Measurements from ENCODE around the gene ABL2.

Gene ABL2

DNA sequence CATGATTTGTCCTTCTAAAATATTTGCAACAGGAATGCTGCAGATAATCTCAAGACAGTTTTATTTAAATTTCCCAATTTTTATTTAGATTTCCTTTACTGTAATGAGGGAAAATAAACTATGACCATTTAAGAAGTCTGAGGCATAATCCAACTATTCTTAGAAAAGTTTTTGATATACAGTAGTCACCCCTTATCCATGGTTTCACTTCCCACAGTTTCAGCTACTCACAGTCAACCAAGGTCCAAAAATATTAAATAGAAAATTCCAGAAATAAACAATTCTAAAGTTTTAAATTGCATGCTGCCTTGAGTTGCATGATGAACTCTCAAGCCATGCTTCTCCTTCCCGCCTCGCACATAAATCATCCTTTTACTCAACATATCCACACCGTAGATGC is 114.3 kb downstream of the ABL2 start:
- H3K4me1 Mint-ChIP-seq, result no peaks in the 10 kb centered on the region
- H3K27me3 Mint-ChIP-seq, result no peaks in the 10 kb centered on the region
- no peaks in the 10 kb centered on the region for H3K9me3 Mint-ChIP-seq
- H3K27ac Mint-ChIP-seq (ENCODE audit: low read depth), result no peak overlapping the region
- DNase-seq (ENCODE audit: low spot score in 2 of 2) (no peak), ATAC-seq (replicated peaks; ENCODE audit: extremely low read depth, poor library complexity, severe bottlenecking) (no peak)
- H3K4me3 Mint-ChIP-seq, result no peak overlapping the region
- H3K36me3 Mint-ChIP-seq (ENCODE audit: insufficient read depth), result peaks cover 30% of the 10 kb centered on the region

DNA sequence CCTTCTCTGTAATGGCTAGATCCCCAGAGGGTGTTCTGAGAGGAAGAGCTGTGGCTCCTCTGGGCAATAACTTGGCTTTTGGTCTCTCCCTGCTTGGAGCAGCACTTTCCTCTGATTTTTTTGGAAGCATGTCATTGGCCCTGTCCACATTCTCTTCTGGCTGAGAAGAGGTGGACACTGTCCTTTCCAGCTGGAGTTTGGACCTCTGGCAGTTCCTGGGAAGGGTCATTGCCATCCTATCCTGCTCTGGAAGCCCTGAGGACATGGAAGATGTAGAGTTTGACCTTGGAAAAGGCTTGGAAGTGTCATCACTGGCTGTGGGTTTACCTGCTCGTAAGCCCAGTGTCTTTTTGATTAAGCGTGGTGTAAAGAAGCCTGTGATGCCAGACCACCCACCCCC is 120.8 kb downstream of the ABL2 start:
- Mint-ChIP-seq H3K4me1 (no peaks in the 10 kb centered on the region), H3K36me3 (ENCODE audit: insufficient read depth) (peaks cover 26% of the 10 kb centered on the region), H3K4me3 (no peak overlapping the region), H3K9me3 (no peaks in the 10 kb centered on the region), H3K27me3 (no peaks in the 10 kb centered on the region), H3K27ac (ENCODE audit: low read depth) (no peak overlapping the region)
- ATAC-seq (replicated peaks; ENCODE audit: extremely low read depth, poor library complexity, severe bottlenecking), result no peak
- DNase-seq (ENCODE audit: low spot score in 2 of 2), result no peak

DNA sequence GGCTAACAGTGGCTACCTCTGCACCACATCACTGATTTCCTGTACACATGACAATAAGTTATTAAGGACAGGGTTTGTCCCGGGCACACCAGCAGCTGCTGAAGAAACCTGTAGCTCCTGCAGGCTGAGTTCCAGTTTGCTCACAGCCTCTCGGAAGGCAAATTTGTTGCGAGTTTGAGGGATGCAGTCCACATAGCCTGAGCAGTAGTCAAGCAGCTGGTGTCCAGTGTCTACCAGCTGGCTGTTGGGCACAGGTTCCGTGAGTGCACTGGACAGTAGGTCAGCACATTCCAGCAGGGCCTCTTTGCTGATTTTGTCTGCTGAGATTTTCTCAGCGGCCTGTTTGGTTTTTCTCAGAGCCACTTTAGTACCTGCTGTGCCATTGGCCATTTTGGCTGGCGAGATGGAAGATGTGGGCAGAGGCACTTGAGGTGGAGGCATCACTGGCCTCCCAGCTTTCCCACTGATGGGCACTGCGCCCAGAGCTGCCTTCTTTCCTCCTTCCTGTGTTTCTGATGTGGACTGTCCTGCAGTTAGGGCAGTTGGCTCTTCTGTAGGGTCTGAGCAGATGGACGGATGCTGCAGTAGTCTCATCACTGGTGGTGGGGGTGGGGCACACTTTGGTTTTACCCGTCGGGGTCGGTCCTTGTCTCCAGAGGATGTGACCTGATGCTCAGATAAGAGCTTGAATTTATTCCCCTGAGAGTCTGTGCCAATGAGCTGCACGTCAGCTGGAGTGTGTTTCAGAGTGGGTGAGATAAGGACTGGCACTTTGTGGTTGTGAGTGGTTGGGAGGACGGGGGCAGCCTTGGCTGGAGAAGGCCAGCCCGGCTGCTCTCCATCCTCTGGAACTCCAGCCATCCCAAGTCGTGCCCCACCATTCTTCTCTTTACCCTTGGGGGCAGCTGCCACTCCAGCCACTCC is 121.5 kb downstream of the ABL2 start:
- ATAC-seq (replicated peaks; ENCODE audit: extremely low read depth, poor library complexity, severe bottlenecking) (no peak), DNase-seq (ENCODE audit: low spot score in 2 of 2) (no peak)
- H3K27ac Mint-ChIP-seq (ENCODE audit: low read depth), result no peak overlapping the region
- no peaks in the 10 kb centered on the region for H3K9me3 Mint-ChIP-seq
- no peaks in the 10 kb centered on the region for H3K27me3 Mint-ChIP-seq
- H3K4me1 Mint-ChIP-seq, result no peaks in the 10 kb centered on the region
- no peak overlapping the region for H3K4me3 Mint-ChIP-seq
- H3K36me3 Mint-ChIP-seq (ENCODE audit: insufficient read depth), result peaks cover 26% of the 10 kb centered on the region

DNA sequence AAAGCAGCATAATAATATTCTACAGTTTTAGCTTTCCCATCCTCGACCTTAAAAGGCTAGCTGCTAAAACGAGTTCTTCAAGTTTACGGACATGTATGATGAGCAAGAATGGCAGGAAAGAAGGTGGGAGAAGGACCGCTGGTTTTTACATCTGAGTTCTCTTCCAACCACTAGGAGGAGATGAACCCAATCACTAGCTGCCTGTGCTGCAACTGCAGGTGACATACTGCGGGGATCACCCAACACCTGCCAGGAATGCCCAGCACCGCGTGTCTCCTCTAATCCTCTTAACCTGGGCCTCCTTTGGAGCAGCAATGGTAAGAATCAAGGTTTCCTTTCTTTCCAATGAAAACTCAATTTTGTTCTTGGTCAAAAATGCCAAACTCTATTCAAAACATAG is 124.1 kb downstream of the ABL2 start:
- H3K9me3 Mint-ChIP-seq, result no peaks in the 10 kb centered on the region
- DNase-seq (ENCODE audit: low spot score in 2 of 2) (no peak), ATAC-seq (replicated peaks; ENCODE audit: extremely low read depth, poor library complexity, severe bottlenecking) (no peak)
- no peak overlapping the region for H3K4me3 Mint-ChIP-seq
- no peak overlapping the region for H3K27ac Mint-ChIP-seq (ENCODE audit: low read depth)
- no peaks in the 10 kb centered on the region for H3K27me3 Mint-ChIP-seq
- H3K4me1 Mint-ChIP-seq, result no peaks in the 10 kb centered on the region
- H3K36me3 Mint-ChIP-seq (ENCODE audit: insufficient read depth), result peaks cover 15% of the 10 kb centered on the region

DNA sequence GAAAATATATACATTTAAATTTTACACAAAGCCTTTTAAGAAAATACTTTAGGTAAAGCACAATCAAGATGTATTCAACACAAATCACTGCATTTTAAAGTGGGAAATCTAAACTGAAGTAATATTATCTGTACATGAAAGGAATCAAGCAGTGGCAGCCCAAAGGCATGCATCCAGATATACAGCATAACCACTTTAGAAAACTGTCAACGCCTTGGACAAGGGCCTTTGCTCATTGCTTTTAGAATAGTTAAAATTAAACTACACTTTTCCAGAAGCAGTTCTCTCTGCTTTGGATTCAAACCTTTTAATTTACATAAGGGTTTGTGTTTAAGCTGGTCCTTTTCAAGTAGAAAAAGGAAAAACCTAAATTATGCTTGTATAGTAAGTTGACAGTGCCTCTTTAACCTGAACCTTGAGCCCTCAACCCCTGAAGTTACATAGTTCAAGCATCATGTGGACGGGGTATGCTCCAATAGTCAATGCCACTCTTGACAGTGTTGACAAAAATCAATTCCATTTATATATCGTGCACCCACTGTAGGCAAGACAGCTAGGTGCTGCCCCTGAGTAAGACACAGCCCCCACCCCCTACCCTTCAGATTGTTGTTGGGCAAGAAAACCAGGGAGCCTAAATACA is 124.7 kb downstream of the ABL2 start:
- Mint-ChIP-seq H3K36me3 (ENCODE audit: insufficient read depth) (peaks cover 9% of the 10 kb centered on the region), H3K4me1 (no peaks in the 10 kb centered on the region), H3K9me3 (no peaks in the 10 kb centered on the region), H3K27me3 (no peaks in the 10 kb centered on the region), H3K4me3 (no peak overlapping the region), H3K27ac (ENCODE audit: low read depth) (no peak overlapping the region)
- DNase-seq (ENCODE audit: low spot score in 2 of 2) (no peak), ATAC-seq (replicated peaks; ENCODE audit: extremely low read depth, poor library complexity, severe bottlenecking) (no peak)

DNA sequence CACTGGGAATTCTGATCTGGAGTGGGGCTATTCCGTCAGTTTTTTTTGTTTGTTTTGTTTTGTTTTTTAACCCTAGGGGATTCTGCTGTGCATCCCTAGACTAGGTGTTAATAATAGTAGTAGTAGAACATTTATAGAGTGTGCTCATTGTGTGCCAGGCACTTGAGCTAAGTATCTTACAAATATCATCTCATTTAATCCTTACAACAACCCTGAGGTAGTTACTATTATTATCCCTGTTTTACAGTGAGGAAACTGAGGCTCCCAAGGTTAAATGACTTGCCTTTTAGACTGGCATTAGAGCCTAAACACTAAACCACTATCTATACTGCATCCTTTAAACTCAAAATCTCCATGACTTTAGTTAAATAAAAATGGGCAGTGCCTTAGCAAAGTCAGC is 125.5 kb downstream of the ABL2 start:
- DNase-seq (ENCODE audit: low spot score in 2 of 2) (no peak), ATAC-seq (replicated peaks; ENCODE audit: extremely low read depth, poor library complexity, severe bottlenecking) (no peak)
- Mint-ChIP-seq H3K4me3 (no peak overlapping the region), H3K36me3 (ENCODE audit: insufficient read depth) (peaks cover 4% of the 10 kb centered on the region), H3K4me1 (no peaks in the 10 kb centered on the region), H3K9me3 (no peaks in the 10 kb centered on the region), H3K27ac (ENCODE audit: low read depth) (no peak overlapping the region), H3K27me3 (no peaks in the 10 kb centered on the region)

DNA sequence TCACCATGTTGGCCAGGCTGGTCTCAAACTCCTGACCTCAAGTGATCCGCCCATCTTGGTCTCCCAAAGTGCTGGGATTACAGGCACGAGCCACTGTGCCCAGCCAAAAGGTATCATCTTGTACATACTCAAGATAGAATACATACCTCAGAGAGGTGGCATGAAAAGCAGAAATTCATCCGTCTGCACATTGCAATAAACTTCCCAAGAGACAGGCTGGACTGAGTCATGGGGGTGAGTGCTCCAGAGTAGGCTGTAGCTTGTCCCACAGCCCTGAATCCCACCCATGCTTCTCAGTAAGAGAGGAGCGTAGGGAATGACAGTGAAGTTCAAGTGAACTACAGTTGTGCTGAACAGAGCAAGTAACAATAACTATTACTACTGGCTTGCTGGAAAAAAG is 127.9 kb downstream of the ABL2 start:
- no peak overlapping the region for H3K4me3 Mint-ChIP-seq
- H3K4me1 Mint-ChIP-seq, result no peaks in the 10 kb centered on the region
- no peaks in the 10 kb centered on the region for H3K9me3 Mint-ChIP-seq
- H3K36me3 Mint-ChIP-seq (ENCODE audit: insufficient read depth), result peaks cover 10% of the 10 kb centered on the region
- H3K27ac Mint-ChIP-seq (ENCODE audit: low read depth), result peak overlapping the region; percentile 46
- no peaks in the 10 kb centered on the region for H3K27me3 Mint-ChIP-seq
- DNase-seq (ENCODE audit: low spot score in 2 of 2), result no peak
- no peak for ATAC-seq (replicated peaks; ENCODE audit: extremely low read depth, poor library complexity, severe bottlenecking)

DNA sequence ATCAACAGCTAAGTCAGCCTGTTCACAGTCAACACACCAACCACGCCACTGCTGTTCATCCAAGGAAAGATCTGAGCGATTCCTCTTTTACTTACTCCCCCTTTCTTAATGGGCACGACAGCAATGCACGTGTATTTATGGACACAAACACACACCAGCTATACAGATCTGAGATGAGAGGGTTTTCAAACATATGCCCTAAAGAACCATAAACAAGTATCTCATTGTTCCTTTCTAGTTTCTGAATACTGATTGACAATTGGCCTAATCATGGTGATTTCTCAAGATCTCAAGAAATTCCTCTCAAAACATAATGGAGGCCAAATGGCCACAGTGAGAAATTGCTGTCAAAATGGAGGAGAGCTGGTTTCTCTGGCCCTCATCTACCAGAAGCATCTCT is 129.6 kb downstream of the ABL2 start:
- DNase-seq (ENCODE audit: low spot score in 2 of 2) (no peak), ATAC-seq (replicated peaks; ENCODE audit: extremely low read depth, poor library complexity, severe bottlenecking) (no peak)
- Mint-ChIP-seq H3K4me3 (no peak overlapping the region), H3K27me3 (no peaks in the 10 kb centered on the region), H3K27ac (ENCODE audit: low read depth) (no peak overlapping the region), H3K36me3 (ENCODE audit: insufficient read depth) (peaks cover 10% of the 10 kb centered on the region), H3K4me1 (no peaks in the 10 kb centered on the region), H3K9me3 (no peaks in the 10 kb centered on the region)

DNA sequence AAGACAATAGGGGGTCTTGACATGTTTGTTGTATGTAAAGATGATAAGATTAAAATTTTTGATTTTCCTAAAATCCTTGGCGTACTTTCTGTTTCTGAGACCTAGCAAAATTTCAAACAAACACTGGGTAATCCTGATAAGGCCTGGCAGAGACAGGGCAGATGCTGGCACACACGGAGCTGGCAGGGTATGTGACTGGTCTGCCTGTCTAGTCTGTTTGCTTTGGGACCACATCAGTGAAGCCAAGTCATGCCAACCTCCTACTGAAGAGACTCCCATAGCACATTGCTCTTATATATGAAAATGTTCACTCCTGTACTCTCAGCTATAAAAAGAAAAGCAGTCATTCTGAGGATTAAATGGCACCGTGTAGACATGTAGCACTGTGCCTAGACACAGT is 133.6 kb downstream of the ABL2 start:
- no peak overlapping the region for H3K27ac Mint-ChIP-seq (ENCODE audit: low read depth)

DNA sequence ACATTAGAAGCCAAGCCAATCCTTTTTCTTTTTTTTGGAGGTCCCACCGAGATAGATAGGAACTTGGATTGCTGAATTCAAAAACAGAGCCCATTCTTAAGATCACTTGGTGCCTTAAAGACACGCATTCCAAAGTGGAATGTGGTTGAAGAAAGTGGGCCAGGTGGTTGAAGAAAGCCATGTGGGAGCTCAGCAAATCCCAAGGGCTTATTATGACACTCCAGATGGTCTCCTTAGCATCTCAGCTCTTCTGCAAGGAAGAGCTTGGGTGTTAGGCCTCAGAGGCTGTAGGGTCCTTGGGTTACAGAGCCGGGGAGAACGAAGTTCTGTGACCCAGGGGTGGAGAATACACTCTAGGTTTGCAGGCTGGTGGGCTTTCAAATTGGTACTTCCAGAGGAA is 134.1 kb downstream of the ABL2 start:
- Mint-ChIP-seq H3K36me3 (ENCODE audit: insufficient read depth) (peaks cover 17% of the 10 kb centered on the region), H3K4me3 (no peak overlapping the region), H3K4me1 (peaks cover 2% of the 10 kb centered on the region), H3K9me3 (no peaks in the 10 kb centered on the region), H3K27ac (ENCODE audit: low read depth) (no peak overlapping the region), H3K27me3 (no peaks in the 10 kb centered on the region)
- ATAC-seq (replicated peaks; ENCODE audit: extremely low read depth, poor library complexity, severe bottlenecking) (no peak), DNase-seq (ENCODE audit: low spot score in 2 of 2) (no peak)

More for the DNA sequence above, 133.6 kb downstream of the ABL2 start:
- no peak overlapping the region for H3K4me3 Mint-ChIP-seq
- no peaks in the 10 kb centered on the region for H3K9me3 Mint-ChIP-seq
- no peak for DNase-seq (ENCODE audit: low spot score in 2 of 2)
- peaks cover 19% of the 10 kb centered on the region for H3K36me3 Mint-ChIP-seq (ENCODE audit: insufficient read depth)
- H3K4me1 Mint-ChIP-seq, result no peaks in the 10 kb centered on the region
- ATAC-seq (replicated peaks; ENCODE audit: extremely low read depth, poor library complexity, severe bottlenecking), result no peak
- no peaks in the 10 kb centered on the region for H3K27me3 Mint-ChIP-seq

DNA sequence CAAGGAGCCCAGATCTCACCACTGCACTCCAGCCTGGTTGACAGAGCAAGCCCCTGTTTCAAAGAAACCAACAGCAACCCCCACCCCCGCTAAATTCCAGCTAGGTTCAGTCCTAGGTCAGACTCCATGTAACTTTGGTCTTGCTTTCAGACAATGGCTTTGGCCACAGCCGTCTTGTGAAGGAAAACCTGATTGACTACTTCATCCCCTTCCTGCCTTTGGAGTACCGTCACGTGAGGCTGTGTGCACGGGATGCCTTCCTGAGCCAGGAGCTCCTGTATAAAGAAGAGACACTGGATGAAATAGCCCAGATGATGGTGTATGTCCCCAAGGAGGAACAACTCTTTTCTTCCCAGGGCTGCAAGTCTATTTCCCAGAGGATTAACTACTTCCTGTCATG is 134.7 kb downstream of the ABL2 start:
- Mint-ChIP-seq H3K4me3 (no peak overlapping the region), H3K36me3 (ENCODE audit: insufficient read depth) (peaks cover 18% of the 10 kb centered on the region), H3K27ac (ENCODE audit: low read depth) (no peak overlapping the region), H3K4me1 (peaks cover 5% of the 10 kb centered on the region), H3K27me3 (no peaks in the 10 kb centered on the region), H3K9me3 (no peaks in the 10 kb centered on the region)
- no peak for DNase-seq (ENCODE audit: low spot score in 2 of 2)
- no peak for ATAC-seq (replicated peaks; ENCODE audit: extremely low read depth, poor library complexity, severe bottlenecking)

DNA sequence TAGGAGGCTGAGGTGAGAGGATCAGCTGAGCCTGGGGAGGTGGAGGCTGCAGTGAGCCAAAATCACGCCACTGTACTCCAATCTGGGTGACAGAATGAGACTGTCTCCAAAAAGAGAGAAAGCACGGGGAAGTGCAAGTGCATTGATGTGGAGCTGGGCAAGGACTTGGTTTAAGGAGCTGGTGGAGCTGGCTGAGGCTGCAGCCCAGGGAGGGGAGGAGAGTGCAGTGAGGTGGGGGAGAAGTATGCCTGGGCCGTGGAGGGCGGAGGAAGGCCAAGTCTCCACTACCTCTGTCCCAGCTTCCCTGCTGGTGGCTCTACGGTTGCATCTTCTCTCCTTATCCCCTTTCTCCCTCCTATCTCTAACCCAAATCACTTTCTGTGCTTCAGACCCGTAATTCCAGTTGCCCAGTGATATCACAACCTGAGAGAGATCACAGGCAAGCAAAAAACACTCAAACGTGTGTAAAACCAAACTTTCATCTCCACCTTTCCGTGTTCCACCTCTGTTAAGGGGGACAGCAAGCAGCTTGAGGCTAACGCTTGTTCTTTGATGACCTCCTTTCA is 136.5 kb downstream of the ABL2 start:
- Mint-ChIP-seq H3K27ac (ENCODE audit: low read depth) (peak overlapping the region; percentile 33), H3K4me1 (peaks cover 5% of the 10 kb centered on the region), H3K36me3 (ENCODE audit: insufficient read depth) (peaks cover 22% of the 10 kb centered on the region), H3K4me3 (no peak overlapping the region), H3K9me3 (no peaks in the 10 kb centered on the region), H3K27me3 (no peaks in the 10 kb centered on the region)
- ATAC-seq (replicated peaks; ENCODE audit: extremely low read depth, poor library complexity, severe bottlenecking) (no peak), DNase-seq (ENCODE audit: low spot score in 2 of 2) (no peak)

DNA sequence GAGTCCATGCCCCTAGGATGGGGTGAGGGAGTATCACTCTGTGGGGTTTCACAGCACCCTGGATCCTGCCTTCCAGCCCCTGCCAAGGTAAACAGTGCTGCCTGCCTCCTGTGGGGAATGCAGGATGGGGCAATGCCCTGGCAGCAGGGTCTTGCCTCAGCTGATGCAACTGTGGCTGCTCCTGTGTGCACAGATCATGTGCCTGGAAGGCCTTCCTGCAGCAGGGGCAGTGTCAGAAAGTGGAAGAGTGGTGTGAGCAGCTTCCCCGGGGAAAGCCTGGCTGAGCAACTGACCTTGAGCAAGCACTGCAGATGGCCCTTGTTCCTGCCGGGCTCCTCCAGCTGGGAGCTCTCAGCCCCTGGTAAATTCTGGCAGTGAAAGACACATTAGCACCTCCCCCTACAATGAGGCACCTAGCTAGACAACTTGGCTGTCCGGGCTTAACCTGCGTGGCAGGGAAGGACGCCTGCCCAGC is 137.7 kb downstream of the ABL2 start:
- Mint-ChIP-seq H3K27me3 (no peaks in the 10 kb centered on the region), H3K36me3 (ENCODE audit: insufficient read depth) (peaks cover 19% of the 10 kb centered on the region), H3K9me3 (no peaks in the 10 kb centered on the region), H3K4me1 (peaks cover 5% of the 10 kb centered on the region), H3K27ac (ENCODE audit: low read depth) (peak overlapping the region; percentile 25), H3K4me3 (no peak overlapping the region)
- DNase-seq (ENCODE audit: low spot score in 2 of 2) (no peak), ATAC-seq (replicated peaks; ENCODE audit: extremely low read depth, poor library complexity, severe bottlenecking) (no peak)

Data from central memory CD8-positive, alpha-beta T cell (primary cell).